Stomach (tissue), 9 donors: ENCODE measurements around the gene OR7C1. TPM values are rescaled to one million over a fixed set of nuclear protein-coding genes. Genes with fewer than 3 reads are reported as not detected.

Experiments
- DNase-seq, 2 donors: peaks; one replicate each; pipeline versions ENCODE4 v3.0.0 to v3.0.0-alpha.2; 2013 to 2019
- H3K27ac ChIP-seq, 5 donors: fragments of 200-600 bp in 4 of 5; sonication (generic) in 4 of 5; one replicate each; pipeline ENCODE4 v1.5.1; 2013 to 2019; ENCODE audit warnings: mild to moderate bottlenecking in 1 of 5, moderate library complexity in 1 of 5
- H3K27me3 ChIP-seq, 3 donors: fragments of 200-600 bp; sonication (generic); one replicate each; pipeline ENCODE4 v1.5.1; 2017 to 2019; ENCODE audit warnings: mixed run types in 1 of 3
- H3K36me3 ChIP-seq, 4 donors: fragments of 200-600 bp; sonication (generic); 1 replicate in 3 of 4; 2 replicates in 1 of 4; pipeline ENCODE4 v1.5.1; 2016 to 2019
- H3K4me1 ChIP-seq, 4 donors: fragments of 200-600 bp; sonication (generic); one replicate each; pipeline ENCODE4 v1.5.1; 2016 to 2019
- H3K4me3 ChIP-seq, 4 donors: fragments of 200-600 bp; sonication (generic) in 3 of 4; one replicate each; pipeline ENCODE4 v1.5.1; 2016 to 2019; ENCODE audit warnings: mild to moderate bottlenecking in 1 of 4
- H3K9me3 ChIP-seq, 4 donors: fragments of 200-600 bp; sonication (generic); one replicate each; pipeline ENCODE4 v1.5.1; 2016 to 2019
- CTCF ChIP-seq, 7 experiments: fragments of 450-650 bp in 4 of 7; fragments of 200-600 bp in 3 of 7; sonication (generic) in 3 of 7; IDR thresholded peaks; one replicate each; pipeline ENCODE4 v1.5.1; 2016 to 2019; ENCODE audit warnings: antibody characterized with exemption in 7 of 7, control low read depth in 2 of 7, mild to moderate bottlenecking in 1 of 7
- EP300 ChIP-seq: sonication (generic); formaldehyde crosslinking; IDR thresholded peaks from one replicate; pipeline ENCODE4 v1.6.1; 2017; ENCODE audit warnings: antibody characterized with exemption
- POLR2A ChIP-seq, 4 donors: fragments of 450-650 bp; IDR thresholded peaks; one replicate each; pipeline ENCODE4 v1.6.1; 2016; ENCODE audit warnings: antibody characterized with exemption in 4 of 4, control low read depth in 2 of 4, mild to moderate bottlenecking in 1 of 4, moderate library complexity in 1 of 4
- POLR2AphosphoS5 ChIP-seq, 3 donors: sonication (generic); formaldehyde crosslinking; IDR thresholded peaks; one replicate each; pipeline ENCODE4 v1.6.1; 2016; ENCODE audit warnings: antibody characterized with exemption in 3 of 3
- WGBS, 5 donors: extraction: QIAGEN DNeasy Blood & Tissue Kit in 3 of 5; methylation state at CpG; one replicate each; pipeline versions ENCODE4 v1.1.5 to v1.1.7; 2013 to 2018; 5-methylcytosine and 5-hydroxymethylcytosine counted together
- intact Hi-C: fragments of 100-400 bp; cut with DNase I; formaldehyde crosslinking; loops from one replicate; pipeline ENCODE4 v1.15.1; 2023; ENCODE audit warnings: low total_unique reads
- polyA plus RNA-seq, 3 donors: library from polyadenylated mRNA; stranded (reverse); fragments of 200-250 nt; gene quantifications; one replicate each; pipeline ENCODE4 v1.2.3, GENCODE V29; 2013
- total RNA-seq, 5 donors: library from RNA; depleted of rRNA; stranded (reverse); fragments of >200 nt; gene quantifications; one replicate each; pipeline versions ENCODE4 v1.1.0 to v1.2.3, GENCODE V29; 2014 to 2016
- donor health status: healthy with polysubstance abuse.
- donor health status: Bipolar disorder and iron deficiency.
- donor health status: healthy.

The OR7C1 gene
- total and polyA plus RNA-seq, 8 donors = not detected

- Histone ChIP-seq H3K36me3 (no peaks in the 10 kb centered on the region), H3K9me3 (peaks cover 0 to 8% (median 1%) of the 10 kb centered on the region in 4 donors), H3K27me3 (peaks cover 0 to 21% (median 4%) of the 10 kb centered on the region in 3 donors), H3K4me1 (no peaks in the 10 kb centered on the region), H3K27ac (no peak overlapping the region), H3K4me3 (no peak overlapping the region)
- intact Hi-C loops = no loop called here
- TF ChIP-seq POLR2AphosphoS5 (IDR thresholded peaks at IDR 0.05) (no peak), EP300 (no peak)
- 57 to 76% (median 72%) methylated on average over 6 of the region's 6 CpGs for WGBS, 5 donors
- peak in 1 of 2 donors; percentile 4 for DNase-seq
Observed at GRCh38 chr19:14843578-14843977, 8.6 kb upstream of the OR7C1 start.

GRCh38 chr19:14843169-14843568, 8.2 kb upstream of the OR7C1 start:
- Histone ChIP-seq H3K27ac (no peak overlapping the region), H3K4me3 (no peak overlapping the region), H3K36me3 (no peaks in the 10 kb centered on the region), H3K27me3 (peaks cover 0 to 21% (median 4%) of the 10 kb centered on the region in 3 donors), H3K4me1 (no peaks in the 10 kb centered on the region), H3K9me3 (peaks cover 0 to 8% (median 1%) of the 10 kb centered on the region in 4 donors)
- 45 to 61% (median 55%) methylated on average over 2 of the region's 2 CpGs for WGBS, 5 donors
- no peak for TF ChIP-seq POLR2A (IDR thresholded peaks at IDR 0.05)
- TF ChIP-seq POLR2AphosphoS5 (IDR thresholded peaks at IDR 0.05) = no peak
- TF ChIP-seq EP300 = no peak
- TF ChIP-seq CTCF (IDR thresholded peaks at IDR 0.05) = no peak
- DNase-seq = no peak
- intact Hi-C loops = no loop called here

GRCh38 chr19:14840206-14840605, 5.2 kb upstream of the OR7C1 start:
- 21 to 43% (median 30%) methylated on average over 1 of the region's 1 CpG for WGBS, 5 donors
- peaks cover 0 to 8% (median 1%) of the 10 kb centered on the region in 4 donors for H3K9me3 ChIP-seq

GRCh38 chr19:14837391-14837790, 2.4 kb upstream of the OR7C1 start:
- H3K9me3 ChIP-seq = peaks cover 0 to 8% (median 1%) of the 10 kb centered on the region in 4 donors
- H3K4me1 ChIP-seq = no peaks in the 10 kb centered on the region
- no peaks in the 10 kb centered on the region for H3K36me3 ChIP-seq
- no peak overlapping the region for H3K27ac ChIP-seq
- peaks cover 0 to 7% (median 0%) of the 10 kb centered on the region in 3 donors for H3K27me3 ChIP-seq
- 66 to 80% (median 72%) methylated on average over 4 of the region's 4 CpGs for WGBS, 5 donors
- no peak for TF ChIP-seq EP300
- no peak for TF ChIP-seq POLR2AphosphoS5 (IDR thresholded peaks at IDR 0.05)
- no peak for TF ChIP-seq POLR2A (IDR thresholded peaks at IDR 0.05)
- TF ChIP-seq CTCF (IDR thresholded peaks at IDR 0.05) = no peak
- no peak overlapping the region for H3K4me3 ChIP-seq
- DNase-seq = no peak
- intact Hi-C loops = no loop called here

More at GRCh38 chr19:14840206-14840605, 5.2 kb upstream of the OR7C1 start:
- peaks cover 0 to 12% (median 4%) of the 10 kb centered on the region in 3 donors for H3K27me3 ChIP-seq
- H3K27ac ChIP-seq = no peak overlapping the region
- no peaks in the 10 kb centered on the region for H3K4me1 ChIP-seq
- DNase-seq = no peak
- TF ChIP-seq EP300 = no peak
- TF ChIP-seq POLR2AphosphoS5 (IDR thresholded peaks at IDR 0.05) = no peak
- TF ChIP-seq POLR2A (IDR thresholded peaks at IDR 0.05) = no peak
- TF ChIP-seq CTCF (IDR thresholded peaks at IDR 0.05) = no peak
- no peaks in the 10 kb centered on the region for H3K36me3 ChIP-seq
- intact Hi-C loops = no loop called here
- no peak overlapping the region for H3K4me3 ChIP-seq

- intact Hi-C loops = no loop called here
- TF ChIP-seq EP300 (no peak), CTCF (IDR thresholded peaks at IDR 0.05) (no peak), POLR2AphosphoS5 (IDR thresholded peaks at IDR 0.05) (no peak), POLR2A (IDR thresholded peaks at IDR 0.05) (no peak)
- no peak overlapping the region for H3K27ac ChIP-seq
- peaks cover 0 to 6% (median 2%) of the 10 kb centered on the region in 3 donors for H3K27me3 ChIP-seq
- H3K36me3 ChIP-seq = no peaks in the 10 kb centered on the region
- no peaks in the 10 kb centered on the region for H3K4me1 ChIP-seq
- WGBS, 5 donors = 28 to 54% (median 44%) methylated on average over 4 of the region's 4 CpGs
- H3K9me3 ChIP-seq = peaks cover 0 to 2% (median under 1%) of the 10 kb centered on the region in 4 donors
- no peak for DNase-seq
- H3K4me3 ChIP-seq = no peak overlapping the region
Observed at GRCh38 chr19:14830702-14831101, 4.3 kb downstream of the OR7C1 start.
